Measurements from ENCODE around the gene NOL8. TPM values are rescaled to one million over a fixed set of nuclear protein-coding genes. Genes with fewer than 3 reads are reported as not detected.
A peak's percentile ranks its signal among the peaks of the same experiment; 100 is the strongest.

Gene NOL8
- total RNA-seq, result 38.5 TPM
- long read RNA-seq, full-length matches to known transcripts, result 7 of 47 reads
- long read RNA-seq, partial matches to known transcripts, result 27 of 47 reads
- long read RNA-seq, other reads (novel, unspliced or antisense), result 13 of 47 reads

- H3K4me1 ChIP-seq, result peaks cover 25% of the 10 kb centered on the region
- H3K9me3 ChIP-seq, result no peaks in the 10 kb centered on the region
- ATAC-seq, result peak; percentile 98 to 99
- no peak for TF ChIP-seq CTCF (IDR thresholded peaks at IDR 0.05)
- intact Hi-C loops (cut with DNase I), result no loop called here
- peak; percentile 89 for DNase-seq
- peak within 1 kb of the TSS; percentile 84 for H3K4me3 ChIP-seq
- peak within 1 kb of the TSS; percentile 99 for H3K27ac ChIP-seq
- H3K36me3 ChIP-seq, result peaks cover 28% of the 10 kb centered on the region
- H3K27me3 ChIP-seq (ENCODE audit: low read depth), result no peaks in the 10 kb centered on the region
Measured at GRCh38 chr9:92325269-92325990, at the start of gene NOL8, which contains the start of gene CENPP. TSS of gene NOL8 (minus strand) at chr9:92325350. CDS start at chr9:92324161, 1,189 bp downstream. TSS of gene CENPP (plus strand) at chr9:92325953.

- no peaks in the 10 kb centered on the region for H3K4me1 ChIP-seq
- no peak overlapping the region for H3K27ac ChIP-seq
- H3K36me3 ChIP-seq, result no peaks in the 10 kb centered on the region
- no peak for DNase-seq
- intact Hi-C loops (cut with DNase I), result no loop called here
- TF ChIP-seq CTCF (IDR thresholded peaks at IDR 0.05), result no peak
- H3K9me3 ChIP-seq, result peaks cover 15% of the 10 kb centered on the region
- no peak overlapping the region for H3K4me3 ChIP-seq
- no peaks in the 10 kb centered on the region for H3K27me3 ChIP-seq (ENCODE audit: low read depth)
- ATAC-seq, result no peak
Measured at GRCh38 chr9:92373167-92373566, 48.0 kb upstream of the NOL8 start.

- no peaks in the 10 kb centered on the region for H3K4me1 ChIP-seq
- no peak for TF ChIP-seq CTCF (IDR thresholded peaks at IDR 0.05)
- no peak for ATAC-seq
- no peaks in the 10 kb centered on the region for H3K27me3 ChIP-seq (ENCODE audit: low read depth)
- H3K9me3 ChIP-seq, result peaks cover 15% of the 10 kb centered on the region
- H3K36me3 ChIP-seq, result no peaks in the 10 kb centered on the region
- no peak overlapping the region for H3K27ac ChIP-seq
- no peak for DNase-seq
- no peak overlapping the region for H3K4me3 ChIP-seq
- intact Hi-C loops (cut with DNase I), result no loop called here
Measured at GRCh38 chr9:92369075-92369474, 43.9 kb upstream of the NOL8 start.

GRCh38 chr9:92360083-92360482, 34.9 kb upstream of the NOL8 start:
- no peak for ATAC-seq
- intact Hi-C loops (cut with DNase I), result no loop called here
- Histone ChIP-seq H3K9me3 (peaks cover 21% of the 10 kb centered on the region), H3K4me1 (no peaks in the 10 kb centered on the region), H3K4me3 (no peak overlapping the region), H3K27me3 (ENCODE audit: low read depth) (no peaks in the 10 kb centered on the region), H3K27ac (no peak overlapping the region), H3K36me3 (no peaks in the 10 kb centered on the region)
- DNase-seq, result no peak
- no peak for TF ChIP-seq CTCF (IDR thresholded peaks at IDR 0.05)

GRCh38 chr9:92359394-92359995, 34.3 kb upstream of the NOL8 start:
- TF ChIP-seq CTCF (IDR thresholded peaks at IDR 0.05), result no peak
- Histone ChIP-seq H3K4me3 (no peak overlapping the region), H3K36me3 (no peaks in the 10 kb centered on the region), H3K27me3 (ENCODE audit: low read depth) (no peaks in the 10 kb centered on the region), H3K4me1 (no peaks in the 10 kb centered on the region), H3K9me3 (peaks cover 21% of the 10 kb centered on the region), H3K27ac (no peak overlapping the region)
- DNase-seq (no peak), ATAC-seq (no peak)
- intact Hi-C loops (cut with DNase I), result no loop called here
